ENCODE results near the gene TEX261. TPM values are rescaled to one million over a fixed set of nuclear protein-coding genes. Genes with fewer than 3 reads are reported as not detected.

Gene TEX261
- 75.0 to 81.6 TPM (median 80.7 TPM) in 5 replicates for total RNA-seq (2022; extraction: Qiagen RNA extraction)

DNA sequence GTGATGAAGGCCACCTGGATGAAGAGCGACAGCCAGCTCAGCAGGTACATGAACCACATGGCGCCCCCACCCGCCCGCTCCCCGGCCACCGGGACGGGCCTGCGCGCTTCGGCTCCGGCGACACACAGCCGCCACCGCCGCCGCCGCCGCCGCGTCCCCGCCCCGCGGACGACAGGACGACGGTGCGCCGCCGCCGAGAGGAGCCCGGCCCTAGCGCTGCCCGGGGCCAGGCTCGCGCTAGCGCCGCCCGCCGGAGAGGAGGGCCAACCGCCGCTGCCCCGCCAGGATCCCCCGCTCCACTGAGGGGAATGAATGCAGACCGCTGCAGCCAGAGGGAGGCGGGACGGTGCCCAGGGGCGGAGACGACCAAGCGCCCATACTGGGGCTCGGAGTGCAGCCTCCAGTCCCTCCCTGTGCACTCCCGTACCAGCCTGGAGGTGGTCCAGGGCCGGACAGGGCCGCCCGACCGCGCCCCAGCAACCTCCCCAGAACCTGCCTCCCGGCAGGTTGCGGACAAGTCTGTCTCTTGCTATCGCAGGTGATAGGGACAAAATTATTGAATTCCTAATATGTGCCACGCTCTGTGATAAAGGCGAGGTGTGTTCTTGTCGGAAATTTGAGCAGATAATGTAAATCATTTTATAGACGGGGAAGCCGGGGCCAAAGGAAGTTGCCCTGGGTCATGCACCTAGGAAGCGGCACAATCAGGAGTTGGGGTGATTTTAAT is at the start of gene TEX261:
Gene TEX261, minus strand, starts transcription at position 175 of the 727 bp plus-strand sequence. Its CDS starts 116 bp downstream, at position 59.

GRCh38 chr2:70978341-70979179 is 16.1 kb downstream of the TEX261 start, which contains the start of gene ANKRD53:
TSS of gene ANKRD53 (plus strand) at chr2:70978630. CDS start at chr2:70978646, 16 bp downstream.

Other genes with a start within 250 kb of the TEX261 start
- 21.3 to 27.6 TPM (median 27.3 TPM) in 5 replicates for gene ADD2, start 226.7 kb downstream of the TEX261 start, total RNA-seq (2022; extraction: Qiagen RNA extraction)
- not detected in 5 replicates for gene FIGLA, start 204.2 kb downstream of the TEX261 start, total RNA-seq (2022; extraction: Qiagen RNA extraction)
- gene CLEC4F, start 174.3 kb downstream of the TEX261 start, total RNA-seq (2022; extraction: Qiagen RNA extraction) = not detected in 5 replicates
- not detected in 5 replicates for gene CD207, start 159.1 kb downstream of the TEX261 start, total RNA-seq (2022; extraction: Qiagen RNA extraction)
- 3.4 to 5.6 TPM (median 4.4 TPM) in 5 replicates for gene VAX2, start 94.3 kb downstream of the TEX261 start, total RNA-seq (2022; extraction: Qiagen RNA extraction)
- gene ATP6V1B1, start 59.0 kb downstream of the TEX261 start, total RNA-seq (2022; extraction: Qiagen RNA extraction) = 2.0 to 2.7 TPM (median 2.2 TPM) in 5 replicates
- gene ANKRD53, start 16.2 kb downstream of the TEX261 start, total RNA-seq (2022; extraction: Qiagen RNA extraction) = 0.11 to 0.30 TPM (median 0.16 TPM) in 3 of 5 replicates, not detected in the others
- gene NAGK, start 73.8 kb upstream of the TEX261 start, total RNA-seq (2022; extraction: Qiagen RNA extraction) = 63.2 to 84.5 TPM (median 82.7 TPM) in 5 replicates
- gene MCEE, start 135.4 kb upstream of the TEX261 start, total RNA-seq (2022; extraction: Qiagen RNA extraction) = 10.1 to 13.5 TPM (median 13.1 TPM) in 5 replicates
- gene MPHOSPH10, start 135.8 kb upstream of the TEX261 start, total RNA-seq (2022; extraction: Qiagen RNA extraction) = 37.9 to 46.9 TPM (median 38.8 TPM) in 5 replicates
- 0.22 to 0.34 TPM (median 0.26 TPM) in 5 replicates for gene PAIP2B, start 232.2 kb upstream of the TEX261 start, total RNA-seq (2022; extraction: Qiagen RNA extraction)

Measured in A549 treated with Mapracorat at 1 μM for 4 hours (cell line).